ENCODE results near the gene PAWR.

PAWR gene

DNA sequence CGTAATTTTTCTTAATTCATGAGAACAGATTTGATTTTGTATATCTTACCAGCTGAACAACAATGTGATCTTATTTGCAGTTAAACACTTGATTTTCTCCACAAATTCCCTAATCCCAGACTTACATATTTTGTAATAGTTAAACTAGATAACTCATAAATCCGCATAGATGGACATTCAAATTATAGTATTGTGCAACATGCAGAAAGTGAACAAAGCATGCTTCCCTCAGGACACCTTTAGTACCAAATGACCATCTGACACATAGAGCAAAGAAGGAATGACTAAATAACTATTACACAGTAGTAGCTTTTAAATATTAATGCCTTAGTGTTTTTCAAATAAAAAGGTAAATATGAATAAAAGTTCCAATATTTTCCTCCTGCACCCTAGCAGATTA, 88.9 kb downstream of the PAWR start:
- no peak overlapping the region for H3K4me3 ChIP-seq (replicated peaks in 1 of 2; ENCODE audit: low read depth in 2 of 2, low read length in 2 of 2)
- TF ChIP-seq, protein P1, sequence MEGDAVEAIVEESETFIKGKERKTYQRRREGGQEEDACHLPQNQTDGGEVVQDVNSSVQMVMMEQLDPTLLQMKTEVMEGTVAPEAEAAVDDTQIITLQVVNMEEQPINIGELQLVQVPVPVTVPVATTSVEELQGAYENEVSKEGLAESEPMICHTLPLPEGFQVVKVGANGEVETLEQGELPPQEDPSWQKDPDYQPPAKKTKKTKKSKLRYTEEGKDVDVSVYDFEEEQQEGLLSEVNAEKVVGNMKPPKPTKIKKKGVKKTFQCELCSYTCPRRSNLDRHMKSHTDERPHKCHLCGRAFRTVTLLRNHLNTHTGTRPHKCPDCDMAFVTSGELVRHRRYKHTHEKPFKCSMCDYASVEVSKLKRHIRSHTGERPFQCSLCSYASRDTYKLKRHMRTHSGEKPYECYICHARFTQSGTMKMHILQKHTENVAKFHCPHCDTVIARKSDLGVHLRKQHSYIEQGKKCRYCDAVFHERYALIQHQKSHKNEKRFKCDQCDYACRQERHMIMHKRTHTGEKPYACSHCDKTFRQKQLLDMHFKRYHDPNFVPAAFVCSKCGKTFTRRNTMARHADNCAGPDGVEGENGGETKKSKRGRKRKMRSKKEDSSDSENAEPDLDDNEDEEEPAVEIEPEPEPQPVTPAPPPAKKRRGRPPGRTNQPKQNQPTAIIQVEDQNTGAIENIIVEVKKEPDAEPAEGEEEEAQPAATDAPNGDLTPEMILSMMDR (IDR thresholded peaks at IDR 0.05; ENCODE audit: low read depth, low read length) = no peak
- DNase-seq (ENCODE audit: low read depth in 2 of 2) = no peak

DNA sequence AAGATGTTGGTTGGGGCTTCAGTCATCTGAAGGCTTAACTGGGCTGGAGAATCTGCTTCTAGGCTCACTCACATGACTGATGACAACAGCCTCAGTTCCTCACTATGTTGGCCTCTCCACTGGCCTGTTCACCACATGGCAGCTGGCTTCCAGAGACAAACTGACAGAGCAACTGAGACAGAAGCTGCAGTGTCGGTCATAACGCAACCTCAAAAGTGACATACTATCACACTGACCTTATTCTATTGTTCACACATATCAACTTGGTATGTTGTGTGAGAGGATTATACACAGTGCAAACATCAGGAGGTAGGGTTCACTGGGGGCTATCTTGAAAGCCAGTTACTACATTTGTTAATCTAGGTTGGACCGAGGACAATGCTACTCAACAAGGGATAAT, 92.9 kb downstream of the PAWR start:
- TF ChIP-seq, protein P1 (IDR thresholded peaks at IDR 0.05; ENCODE audit: low read depth, low read length) = no peak
- DNase-seq (ENCODE audit: low read depth in 2 of 2) = no peak
- no peak overlapping the region for H3K4me3 ChIP-seq (replicated peaks in 1 of 2; ENCODE audit: low read depth in 2 of 2, low read length in 2 of 2)

GRCh38 chr12:79596719-79597350, 93.9 kb downstream of the PAWR start:
- TF ChIP-seq, protein P1 (IDR thresholded peaks at IDR 0.05; ENCODE audit: low read depth, low read length) = no peak

GRCh38 chr12:79595273-79595672, 95.5 kb downstream of the PAWR start:
- DNase-seq (ENCODE audit: low read depth in 2 of 2) = no peak
- no peak overlapping the region for H3K4me3 ChIP-seq (replicated peaks in 1 of 2; ENCODE audit: low read depth in 2 of 2, low read length in 2 of 2)
- TF ChIP-seq, protein P1 (IDR thresholded peaks at IDR 0.05; ENCODE audit: low read depth, low read length) = no peak

More at GRCh38 chr12:79596719-79597350, 93.9 kb downstream of the PAWR start:
- no peak for DNase-seq (ENCODE audit: low read depth in 2 of 2)
- no peak overlapping the region for H3K4me3 ChIP-seq (replicated peaks in 1 of 2; ENCODE audit: low read depth in 2 of 2, low read length in 2 of 2)

DNA sequence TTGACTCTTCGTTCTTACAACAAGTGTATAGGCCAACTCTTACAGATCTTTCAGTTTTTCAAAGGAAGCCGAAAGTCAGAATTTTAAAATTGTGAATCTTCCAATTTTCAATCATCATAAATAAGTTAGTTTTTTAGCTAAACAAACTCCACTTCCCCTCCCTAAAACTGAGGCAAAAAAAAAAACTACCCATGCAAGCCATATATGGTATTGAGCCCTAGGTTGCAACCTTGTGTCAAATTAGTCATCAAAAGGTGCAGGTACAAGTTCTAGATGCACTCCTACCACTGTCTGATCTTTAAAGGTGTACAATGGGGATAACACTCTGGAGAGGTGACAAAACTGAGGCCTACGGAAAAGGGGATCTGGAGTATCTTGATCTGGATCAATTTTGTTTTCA, 97.9 kb downstream of the PAWR start:
- DNase-seq (ENCODE audit: low read depth in 2 of 2) = no peak
- TF ChIP-seq, protein P1 (IDR thresholded peaks at IDR 0.05; ENCODE audit: low read depth, low read length) = no peak

GRCh38 chr12:79591988-79592387, 98.8 kb downstream of the PAWR start:
- DNase-seq (ENCODE audit: low read depth in 2 of 2) = peak in 1 of 2 donors; percentile 13
- no peak overlapping the region for H3K4me3 ChIP-seq (replicated peaks in 1 of 2; ENCODE audit: low read depth in 2 of 2, low read length in 2 of 2)
- TF ChIP-seq, protein P1 (IDR thresholded peaks at IDR 0.05; ENCODE audit: low read depth, low read length) = no peak

More for the DNA sequence above, 97.9 kb downstream of the PAWR start:
- no peak overlapping the region for H3K4me3 ChIP-seq (replicated peaks in 1 of 2; ENCODE audit: low read depth in 2 of 2, low read length in 2 of 2)

DNA sequence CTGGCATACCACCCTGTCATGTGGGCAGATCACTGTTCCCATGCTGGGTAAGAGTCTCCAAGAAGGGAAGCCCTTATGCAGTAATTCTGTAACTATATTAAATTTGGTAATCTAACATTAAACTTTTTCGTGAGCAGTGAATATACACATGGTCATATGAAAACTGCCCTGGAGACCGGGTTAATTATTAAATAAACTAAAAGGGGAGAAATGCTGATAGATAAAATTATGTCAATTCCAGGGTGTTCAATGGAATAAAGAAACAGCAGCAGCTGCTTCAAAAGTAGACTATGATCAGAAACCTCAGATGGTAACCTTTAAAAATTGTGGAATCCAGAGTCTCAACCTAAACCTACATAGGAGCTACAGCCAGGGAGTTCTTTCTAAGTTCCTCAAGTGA, 100.0 kb downstream of the PAWR start:
- H3K4me3 ChIP-seq (replicated peaks in 1 of 2; ENCODE audit: low read depth in 2 of 2, low read length in 2 of 2) = no peak overlapping the region
- DNase-seq (ENCODE audit: low read depth in 2 of 2) = no peak
- TF ChIP-seq, protein P1 (IDR thresholded peaks at IDR 0.05; ENCODE audit: low read depth, low read length) = no peak

Data from cardiac fibroblast (primary cell).